ENCODE data around the gene SDCCAG8.

- TF ChIP-seq CTCF (IDR thresholded peaks at IDR 0.05; ENCODE audit: poor library complexity) (no peak), EZH2phosphoT487 (IDR thresholded peaks at IDR 0.05; ENCODE audit: low read depth, severe bottlenecking, unreplicated experiment) (no peak)
Measured at GRCh38 chr1:243507001-243507671, 251.3 kb downstream of the SDCCAG8 start.
